PC-9 (cell line): Measurements from ENCODE around the gene HSPB8. TPM values are rescaled to one million over a fixed set of nuclear protein-coding genes. Genes with fewer than 3 reads are reported as not detected.
"Not testable (repeated sequence)": the region's sequence is repeated elsewhere in the genome, so short reads cannot be mapped to it uniquely, and the experiment has no call there.

Experiments
- BruUV-seq: library from RNA; stranded (reverse); fragments of 400-500 nt; replicated peaks from 2 replicates; lab custom pipeline; 2021; lab: Mats Ljungman, UMichigan
- CTCF ChIA-PET: fragments of 300-600 bp; sonication (Branson Sonifier 250); formaldehyde crosslinking; loops from one replicate; lab custom pipeline; 2022; ENCODE audit warnings: antibody characterized with exemption; lab: Charles Lee
- POLR2A ChIA-PET: fragments of 300-600 bp; sonication (Branson Sonifier 250); formaldehyde crosslinking; loops from one replicate; lab custom pipeline; 2022; ENCODE audit warnings: antibody characterized with exemption; ENCODE audit not compliant: unreplicated experiment; lab: Charles Lee
- DNase-seq, 2 experiments: peaks; one replicate each; pipeline versions ENCODE4 v3.0.0 to v3.0.0-alpha.2; 2015 to 2022; ENCODE audit warnings: mixed read lengths in 1 of 2
- H2AFZ ChIP-seq: fragments of 200-600 bp; sonication (generic); 2 replicates; pipeline ENCODE4 v1.8.1; 2017; ENCODE audit warnings: antibody characterized with exemption
- H3F3A ChIP-seq: fragments of 200-600 bp; sonication (generic); 2 replicates; pipeline ENCODE4 v1.8.1; 2017; ENCODE audit warnings: antibody characterized with exemption, mild to moderate bottlenecking, low read depth; ENCODE audit not compliant: insufficient read depth
- H3K27ac ChIP-seq: fragments of 200-600 bp; sonication (generic); 2 replicates; pipeline ENCODE4 v1.6.1; 2016; ENCODE audit warnings: mixed run types
- H3K27me3 ChIP-seq: fragments of 200-600 bp; sonication (generic); 2 replicates; pipeline ENCODE4 v1.6.1; 2016; ENCODE audit warnings: low read depth, mixed run types; ENCODE audit not compliant: insufficient read depth
- H3K36me3 ChIP-seq: fragments of 200-600 bp; sonication (generic); 2 replicates; pipeline ENCODE4 v1.6.1; 2016; ENCODE audit warnings: low read depth, mixed run types
- H3K4me1 ChIP-seq: fragments of 200-600 bp; sonication (generic); replicated peaks from 2 replicates; pipeline ENCODE4 v1.6.1; 2016; ENCODE audit warnings: mixed run types; ENCODE audit not compliant: insufficient read depth
- H3K4me2 ChIP-seq: fragments of 200-600 bp; sonication (generic); 2 replicates; pipeline ENCODE4 v1.6.1; 2017; ENCODE audit warnings: mixed run types
- H3K4me3 ChIP-seq: fragments of 200-600 bp; sonication (generic); 2 replicates; pipeline ENCODE4 v1.6.1; 2016; ENCODE audit warnings: mixed run types
- H3K79me2 ChIP-seq: fragments of 200-600 bp; sonication (generic); 2 replicates; pipeline ENCODE4 v1.6.1; 2017; ENCODE audit warnings: low read depth, mixed run types
- H3K9me2 ChIP-seq: fragments of 200-600 bp; sonication (generic); 2 replicates; pipeline ENCODE4 v1.8.1; 2017; ENCODE audit warnings: mild to moderate bottlenecking; ENCODE audit not compliant: insufficient read depth
- H3K9me3 ChIP-seq: fragments of 200-600 bp; sonication (generic); 2 replicates; pipeline ENCODE4 v1.8.1; 2016; ENCODE audit warnings: low read depth; ENCODE audit not compliant: insufficient read depth
- H4K20me1 ChIP-seq: fragments of 200-600 bp; sonication (generic); 2 replicates; pipeline ENCODE4 v1.8.1; 2017; ENCODE audit not compliant: insufficient read depth
- CTCF ChIP-seq: fragments of 200-600 bp; sonication (generic); conservative IDR thresholded peaks from 2 replicates; pipeline ENCODE4 v1.6.1; 2017; ENCODE audit warnings: mixed run types, antibody characterized with exemption, mild to moderate bottlenecking, moderate library complexity
- EZH2 ChIP-seq: fragments of 200-600 bp; sonication (generic); IDR thresholded peaks from 2 replicates; pipeline ENCODE4 v1.8.0; 2017; ENCODE audit warnings: antibody characterized with exemption, low read depth
- intact Hi-C: fragments of 100-400 bp; cut with micrococcal nuclease; formaldehyde crosslinking; loops from one replicate; pipeline ENCODE4 v1.10.0; 2022; ENCODE audit not compliant: unreplicated experiment
- total RNA-seq: library from RNA; stranded (reverse); gene quantifications from 2 replicates; pipeline ENCODE4 v1.2.3, GENCODE V29; 2021

Gene HSPB8
- total RNA-seq, 1 experiment from 2014 or later: 6.0 TPM

- Histone ChIP-seq H4K20me1 (no peaks in the 10 kb centered on the region), H3K27me3 (peaks cover 12% of the 10 kb centered on the region; the same call in 1 of the 2 replicates), H3K27ac (no peak overlapping the region), H3K79me2 (no peaks in the 10 kb centered on the region), H3K9me2 (no peaks in the 10 kb centered on the region), H3K36me3 (no peaks in the 10 kb centered on the region), H3K9me3 (no peaks in the 10 kb centered on the region), H2AFZ (no peak overlapping the region), H3K4me2 (no peak overlapping the region), H3K4me1 (peaks cover 15% of the 10 kb centered on the region; the same call in 1 of the 2 replicates), H3K4me3 (no peak overlapping the region), H3F3A (no peaks in the 10 kb centered on the region)
- DNase-seq: no peak
- intact Hi-C loops: no loop called here
- no TSS peak for BruUV-seq
- CTCF ChIA-PET: no interaction called here
- POLR2A ChIA-PET: interaction anchor here (0.6 kb wide), 1 partner anchor 1195 kb away, joined by 29 read pairs; the partner anchor contains the start of gene RFC5
- TF ChIP-seq EZH2 (no peak), CTCF (no peak)
Observed at GRCh38 chr12:119211884-119212283, 33.2 kb downstream of the HSPB8 start.

- Histone ChIP-seq H3K4me1 (no peaks in the 10 kb centered on the region), H3K9me2 (no peaks in the 10 kb centered on the region), H4K20me1 (no peaks in the 10 kb centered on the region), H3K79me2 (no peaks in the 10 kb centered on the region), H3K4me3 (no peak overlapping the region), H3K27ac (no peak overlapping the region), H3K27me3 (peaks cover 41% of the 10 kb centered on the region), H3F3A (no peaks in the 10 kb centered on the region), H3K4me2 (no peak overlapping the region), H3K9me3 (no peaks in the 10 kb centered on the region), H3K36me3 (no peaks in the 10 kb centered on the region), H2AFZ (no peak overlapping the region)
- POLR2A ChIA-PET: no interaction called here
- CTCF ChIA-PET: no interaction called here
- no TSS peak for BruUV-seq
- TF ChIP-seq CTCF (no peak), EZH2 (no peak)
- intact Hi-C loops: no loop called here
- no peak for DNase-seq
Observed at GRCh38 chr12:119216084-119216483, 37.4 kb downstream of the HSPB8 start.

- not testable (repeated sequence) for H3K36me3 ChIP-seq
Observed at GRCh38 chr12:119218875-119219274, 40.1 kb downstream of the HSPB8 start.

More at GRCh38 chr12:119218875-119219274, 40.1 kb downstream of the HSPB8 start:
- BruUV-seq, intact Hi-C loops, H3K9me2 ChIP-seq, H3K79me2 ChIP-seq, DNase-seq, H2AFZ ChIP-seq, H3K4me1 ChIP-seq, H4K20me1 ChIP-seq, H3K9me3 ChIP-seq, H3K4me2 ChIP-seq, H3F3A ChIP-seq, H3K4me3 ChIP-seq, POLR2A ChIA-PET, CTCF ChIA-PET, H3K27ac ChIP-seq: not testable (repeated sequence)
- H3K27me3 ChIP-seq: peaks cover 47% of the 10 kb centered on the region
